K562 (cell line): ENCODE results near the gene EXOC6. TPM values are rescaled to one million over a fixed set of nuclear protein-coding genes. Genes with fewer than 3 reads are reported as not detected.

Experiments used
- ATAC-seq: fragments of 200-7000 bp; cut with Tn5 transposase; 3 replicates; pipeline ENCODE4 v1.9.1; 2020; ENCODE audit warnings: moderate library complexity
- BruUV-seq: library from RNA; stranded (reverse); fragments of 400-500 nt; replicated peaks from 2 replicates; lab custom pipeline; 2021; lab: Mats Ljungman, UMichigan
- CTCF ChIA-PET: fragments of 300-600 bp; formaldehyde crosslinking; extraction: SDS; loops from one replicate; lab custom pipeline; 2021; ENCODE audit warnings: low intra/inter-chr PET ratio; lab: Yijun Ruan, JAX
- POLR2A ChIA-PET: fragments of 300-600, 350-650 bp; sonication (Branson Sonifier 250); formaldehyde crosslinking; extraction: SDS; loops from one replicate; lab custom pipeline; 2021; ENCODE audit warnings: antibody characterized with exemption, inconsistent platforms; lab: Yijun Ruan, JAX
- DNase-seq, 4 experiments: peaks; one replicate each; pipeline versions ENCODE4 v3.0.0 to v3.0.0-alpha.2; 2011 to 2018; ENCODE audit warnings: low spot score in 3 of 4, mixed read lengths in 3 of 4; ENCODE audit errors: extremely low read depth in 1 of 4
- FAIRE-seq: peaks from 2 replicates; lab custom pipeline; 2011; peaks lifted over from hg19 to GRCh38; lab: Jason Lieb, UNC
- H2AFZ ChIP-seq: 2 replicates; pipeline ENCODE4 v1.6.0; 2011; ENCODE audit warnings: low read depth, low read length, control low read depth, inconsistent platforms
- H3K27ac ChIP-seq: fragments of 200-600 bp; 3 replicates; pipeline ENCODE4 v1.8.0; 2011; ENCODE audit warnings: low read depth, mild to moderate bottlenecking, control low read depth, inconsistent platforms, low read length, moderate library complexity, mixed read lengths; ENCODE audit errors: extremely low read depth
- H3K27me3 ChIP-seq, 2 experiments: fragments of 300-600 bp in 1 of 2; 2 replicates in 1 of 2; 3 replicates in 1 of 2; pipeline versions ENCODE4 v1.6.0 to v1.8.0; 2011; ENCODE audit warnings: inconsistent platforms in 2 of 2, low read length in 2 of 2, mild to moderate bottlenecking in 1 of 2, mixed read lengths in 1 of 2, moderate library complexity in 1 of 2; ENCODE audit not compliant: control insufficient read depth in 2 of 2, insufficient read depth in 2 of 2
- H3K36me3 ChIP-seq: fragments of 300-600 bp; 3 replicates; pipeline ENCODE4 v1.8.0; 2011; ENCODE audit warnings: mild to moderate bottlenecking, low read length, inconsistent platforms; ENCODE audit not compliant: control insufficient read depth, insufficient read depth
- H3K4me1 ChIP-seq, 2 experiments: fragments of 200-600 bp in 1 of 2; replicated peaks in 1 of 2; 2 replicates in 1 of 2; 3 replicates in 1 of 2; pipeline versions ENCODE4 v1.5.1 to v1.8.0; 2011; ENCODE audit warnings: inconsistent platforms in 2 of 2, low read length in 2 of 2, mild to moderate bottlenecking in 1 of 2, mixed read lengths in 1 of 2, moderate library complexity in 1 of 2; ENCODE audit not compliant: control insufficient read depth in 2 of 2, insufficient read depth in 2 of 2
- H3K4me2 ChIP-seq: 2 replicates; pipeline ENCODE4 v1.6.1; 2011; ENCODE audit warnings: low read length, control low read depth, inconsistent platforms, mixed read lengths; ENCODE audit not compliant: insufficient read depth
- H3K4me3 ChIP-seq: fragments of 200-600 bp; sonication (generic), shearing (Covaris generic); 2 replicates; pipeline ENCODE4 v1.5.1; 2016; ENCODE audit warnings: control low read depth, inconsistent platforms
- H3K79me2 ChIP-seq: fragments of 200-600 bp; 3 replicates; pipeline ENCODE4 v1.8.0; 2011; ENCODE audit warnings: low read length, inconsistent platforms; ENCODE audit not compliant: control insufficient read depth, insufficient read depth
- H3K9ac ChIP-seq, 2 experiments: 2 replicates each; pipeline versions ENCODE4 v1.6.0 to v1.6.1; 2011; ENCODE audit warnings: low read depth in 2 of 2, low read length in 2 of 2, control low read depth in 1 of 2, inconsistent platforms in 1 of 2, mild to moderate bottlenecking in 1 of 2, mixed read lengths in 1 of 2; ENCODE audit not compliant: insufficient read depth in 1 of 2
- H3K9me1 ChIP-seq: one replicate; pipeline ENCODE4 v1.6.0; 2011; ENCODE audit warnings: inconsistent platforms, mild to moderate bottlenecking, low read length, moderate library complexity; ENCODE audit not compliant: control insufficient read depth, insufficient read depth
- H3K9me3 ChIP-seq: replicated peaks from 2 replicates; pipeline ENCODE4 v1.5.1; 2011; ENCODE audit warnings: low read depth, low read length, inconsistent platforms; ENCODE audit not compliant: control insufficient read depth, insufficient read depth
- H4K20me1 ChIP-seq: replicated peaks from 2 replicates; pipeline ENCODE4 v1.6.1; 2011; ENCODE audit warnings: low read length, inconsistent platforms, mixed read lengths; ENCODE audit not compliant: control insufficient read depth, insufficient read depth
- CCNT2 ChIP-seq: IDR thresholded peaks from 2 replicates; pipeline ENCODE4 v1.6.1; 2011; ENCODE audit warnings: borderline replicate concordance, low read depth, mild to moderate bottlenecking, moderate library complexity, mixed read lengths, low read length; ENCODE audit not compliant: insufficient read length; ENCODE audit errors: extremely low read depth
- FIP1L1 ChIP-seq: fragments of 200-400 bp; formaldehyde crosslinking; IDR thresholded peaks from 2 replicates; pipeline ENCODE4 v1.6.1; 2018; ENCODE audit warnings: mild to moderate bottlenecking, low read depth, low read length; ENCODE audit not compliant: poor library complexity, severe bottlenecking
- NFRKB ChIP-seq: fragments of 450-650 bp; IDR thresholded peaks from 2 replicates; pipeline ENCODE4 v1.6.1; 2016; ENCODE audit warnings: low read depth
- NR2C2 ChIP-seq, 2 experiments: fragments of 200-800 bp in 1 of 2; sonication (Bioruptor generic) in 1 of 2; sonication (generic) in 1 of 2; formaldehyde crosslinking in 1 of 2; IDR thresholded peaks; 2 replicates each; pipeline versions ENCODE4 v1.6.1 to v1.8.0; 2016 to 2022; ENCODE audit warnings: mild to moderate bottlenecking in 1 of 2, missing compliant biosample characterization in 1 of 2, missing genetic modification characterization in 1 of 2, missing genetic modification reagents in 1 of 2
- SRSF3 ChIP-seq: fragments of 200-400 bp; formaldehyde crosslinking; IDR thresholded peaks from 2 replicates; pipeline ENCODE4 v1.6.1; 2016; ENCODE audit warnings: mild to moderate bottlenecking, low read length, moderate library complexity; ENCODE audit not compliant: insufficient read depth
- TRIM28 ChIP-seq: fragments of 450-650 bp; IDR thresholded peaks from 2 replicates; pipeline ENCODE4 v1.6.1; 2017
- WGBS: fragments of 100-300 bp; shearing (Covaris generic); methylation state at CpG from one replicate; pipeline ENCODE4 v1.1.6; 2016; ENCODE audit warnings: low coverage, mixed read lengths; ENCODE audit not compliant: insufficient coverage; ENCODE audit errors: missing lambda C conversion rate; 5-methylcytosine and 5-hydroxymethylcytosine counted together
- in situ Hi-C: fragments of 300-500 bp; cut with MboI; formaldehyde crosslinking; loops from 4 replicates; pipeline ENCODE4 v1.15.0; 2018; ENCODE audit warnings: inconsistent platforms, mixed read lengths
- intact Hi-C: fragments of 100-400 bp; cut with micrococcal nuclease; formaldehyde crosslinking; loops from 2 replicates; pipeline ENCODE4 v1.14.2; 2022
- polyA plus RNA-seq, 8 experiments: library from polyadenylated mRNA; depleted of rRNA in 4 of 8; stranded (reverse) in 5 of 8; unstranded in 3 of 8; fragments of >200 nt; fragmentation: Nextera tagmentation in 2 of 8; fragmentation: Illumina TruSeq in 1 of 8; extraction: Ambion mirVana in 2 of 8; extraction: Trizol in 1 of 8; gene quantifications; 2 replicates each; pipeline versions ENCODE4 v1.2.1 to v1.2.3, GENCODE V29; 2011 to 2014; ENCODE audit warnings: inconsistent platforms in 1 of 8, missing spikeins in 1 of 8
- total RNA-seq, 7 experiments: library from RNA; depleted of rRNA in 6 of 7; stranded (reverse); fragments of >200 nt in 6 of 7; fragmentation: Illumina TruSeq in 2 of 7; extraction: Trizol in 2 of 7; gene quantifications; 2 replicates each; pipeline versions ENCODE4 v1.2.1 to v1.2.3, GENCODE V29; 2011 to 2021; ENCODE audit warnings: low replicate concordance in 1 of 7

Gene EXOC6
- total and polyA plus RNA-seq, 9 of the 15 experiments (the other 6 are each of a cell fraction or from before 2014, with no cell fraction given): 13.9 to 42.8 (median 24.9) TPM

GRCh38 chr10:92972066-92972870, 123.9 kb downstream of the EXOC6 start (continued):
- no peak for TF ChIP-seq FIP1L1
- no peak for TF ChIP-seq SRSF3
- TF ChIP-seq CCNT2: peak; percentile 59

GRCh38 chr10:92972886-92973285, 124.6 kb downstream of the EXOC6 start:
- peaks cover 20% of the 10 kb centered on the region; the same call in 2 of the 3 replicates for H3K36me3 ChIP-seq
- no peaks in the 10 kb centered on the region for H3K9me1 ChIP-seq
- H3K9me3 ChIP-seq: 0 out of 2 replicates have a peak, but pooled peaks cover 2% of the 10 kb centered on the region
- FAIRE-seq (no peak), DNase-seq (peak in 2 of 4 experiments; percentile 7 to 18), ATAC-seq (peak; percentile 16)
- ChIA-PET CTCF (no interaction called here), POLR2A (no interaction called here)
- no TSS peak for BruUV-seq
- H3K4me2 ChIP-seq: peak overlapping the region; percentile 59
- peak overlapping the region; percentile 97 for H3K27ac ChIP-seq
- intact Hi-C loops: loop anchor here (1.0 to 5.0 kb wide), 2 partner anchors 34 to 105 kb away; no protein-coding TSS in a partner anchor
- H4K20me1 ChIP-seq: no peaks in the 10 kb centered on the region
- peaks cover 5% of the 10 kb centered on the region; the same call in 1 of the 3 replicates for H3K79me2 ChIP-seq
- WGBS: 6% methylated on average over 2 of the region's 2 CpGs
- peak overlapping the region in 1 of 2 experiments; percentile 77; a peak in 2 of 4 replicates for H3K9ac ChIP-seq
- TF ChIP-seq TRIM28 (peak; percentile 29; the same call in 1 of the 2 replicates), NR2C2 (CRISPR knock-in tag; IDR thresholded peaks at IDR 0.05) (no peak), NR2C2 (tag; IDR thresholded peaks at IDR 0.05) (no peak), NFRKB (peak; percentile 56)
- H2AFZ ChIP-seq: no peak overlapping the region
- no peaks in the 10 kb centered on the region for H3K27me3 ChIP-seq
- in situ Hi-C loops: no loop called here
- H3K4me1 ChIP-seq: peaks cover 8 to 23% of the 10 kb centered on the region in 2 experiments; a peak in 3 of 5 replicates
- H3K4me3 ChIP-seq: no peak overlapping the region
